ENCODE data around the gene GRM4. TPM values are rescaled to one million over a fixed set of nuclear protein-coding genes. Genes with fewer than 3 reads are reported as not detected.

The GRM4 gene
- total RNA-seq, 1 donor from 2014 or later, result not detected

DNA sequence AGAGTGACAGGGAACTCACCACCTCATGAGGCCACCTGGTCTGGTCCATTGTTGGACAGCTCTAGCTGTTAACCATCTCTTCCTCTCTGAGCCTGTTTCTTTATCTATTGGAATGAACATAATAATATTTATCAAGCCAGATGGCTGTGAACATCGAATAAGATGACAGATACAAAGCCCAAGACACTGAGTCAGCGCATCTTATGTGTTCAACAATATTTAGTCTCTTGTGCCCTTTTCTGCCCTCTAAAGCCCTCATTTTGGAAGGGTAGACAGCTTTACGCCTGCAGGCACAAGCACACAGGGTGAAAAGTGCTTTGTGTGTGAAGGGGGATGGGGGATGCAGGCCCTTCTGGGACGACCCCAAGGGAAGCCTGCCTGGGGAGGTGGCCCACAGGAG lies 164.0 kb downstream of the GRM4 start:
- peaks cover 65% of the 10 kb centered on the region for H3K27me3 ChIP-seq (ENCODE audit: low read depth)
- H3K9me3 ChIP-seq (replicated peaks), result no peaks in the 10 kb centered on the region
- intact Hi-C loops (cut with micrococcal nuclease), result no loop called here
- DNase-seq, result no peak
- no peaks in the 10 kb centered on the region for H3K36me3 ChIP-seq
- H3K27ac ChIP-seq (replicated peaks), result no peak overlapping the region
- no peak for TF ChIP-seq CTCF (IDR thresholded peaks at IDR 0.05; ENCODE audit: borderline replicate concordance)
- no peaks in the 10 kb centered on the region for H3K4me1 ChIP-seq
- no peak overlapping the region for H3K4me3 ChIP-seq

- no peak for TF ChIP-seq CTCF (IDR thresholded peaks at IDR 0.05; ENCODE audit: borderline replicate concordance)
- Histone ChIP-seq H3K27me3 (ENCODE audit: low read depth) (peaks cover 65% of the 10 kb centered on the region), H3K4me3 (no peak overlapping the region), H3K9me3 (replicated peaks) (no peaks in the 10 kb centered on the region), H3K4me1 (no peaks in the 10 kb centered on the region), H3K36me3 (no peaks in the 10 kb centered on the region), H3K27ac (replicated peaks) (no peak overlapping the region)
- DNase-seq, result no peak
- intact Hi-C loops (cut with micrococcal nuclease), result no loop called here
Measured at GRCh38 chr6:33981421-33981820, 164.5 kb downstream of the GRM4 start.

DNA sequence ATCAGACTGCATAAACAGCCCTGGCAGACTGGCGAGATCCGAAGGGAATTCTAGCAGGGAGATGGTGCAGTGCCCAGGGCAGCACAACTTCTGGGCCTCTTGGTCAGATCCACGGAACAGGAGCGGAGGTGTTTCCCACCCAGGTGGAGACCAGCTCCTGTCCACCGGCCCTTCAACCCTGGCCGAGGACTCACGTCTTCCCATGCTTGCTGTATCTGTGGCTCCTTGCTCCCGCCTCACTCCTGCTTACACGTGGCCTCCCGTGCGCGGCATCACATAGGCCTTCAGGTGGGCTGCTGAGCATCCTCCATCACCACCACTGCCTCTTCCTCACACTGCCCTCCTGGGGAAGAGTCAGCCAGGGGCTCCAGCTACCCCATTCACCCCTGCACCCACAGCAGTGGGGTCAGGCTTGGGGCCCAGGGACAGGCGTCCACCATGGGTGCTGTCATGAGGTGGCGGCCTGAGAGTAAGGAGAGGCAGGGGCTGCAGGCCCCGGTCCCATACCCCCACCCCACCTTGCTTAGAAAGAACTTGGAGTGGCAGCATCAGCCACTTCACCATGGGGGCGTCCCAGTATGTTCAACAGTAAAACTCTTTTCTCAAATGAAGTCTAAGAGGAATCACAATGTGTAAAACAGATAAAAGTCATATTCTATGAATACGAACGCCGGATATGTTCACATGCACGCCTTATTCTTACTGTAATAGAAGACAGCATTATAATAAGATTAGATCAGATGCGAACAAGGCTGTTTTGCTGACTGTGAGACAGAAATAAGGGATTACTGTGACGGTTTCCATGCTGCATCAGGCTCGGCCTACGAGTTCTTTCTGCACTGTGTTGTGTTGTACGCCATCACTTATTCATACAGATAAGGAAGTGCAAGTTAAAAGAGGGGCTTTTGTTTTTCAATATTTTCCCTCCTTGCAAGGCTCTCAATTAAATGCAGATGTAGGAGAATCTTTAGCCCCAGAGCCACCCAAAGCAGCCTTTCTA lies 165.4 kb downstream of the GRM4 start:
- H3K4me3 ChIP-seq, result no peak overlapping the region
- peaks cover 3% of the 10 kb centered on the region for H3K4me1 ChIP-seq
- H3K9me3 ChIP-seq (replicated peaks), result no peaks in the 10 kb centered on the region
- no peak for TF ChIP-seq CTCF (IDR thresholded peaks at IDR 0.05; ENCODE audit: borderline replicate concordance)
- H3K27ac ChIP-seq (replicated peaks), result no peak overlapping the region
- no peak for DNase-seq
- peaks cover 66% of the 10 kb centered on the region for H3K27me3 ChIP-seq (ENCODE audit: low read depth)
- no peaks in the 10 kb centered on the region for H3K36me3 ChIP-seq
- intact Hi-C loops (cut with micrococcal nuclease), result no loop called here

DNA sequence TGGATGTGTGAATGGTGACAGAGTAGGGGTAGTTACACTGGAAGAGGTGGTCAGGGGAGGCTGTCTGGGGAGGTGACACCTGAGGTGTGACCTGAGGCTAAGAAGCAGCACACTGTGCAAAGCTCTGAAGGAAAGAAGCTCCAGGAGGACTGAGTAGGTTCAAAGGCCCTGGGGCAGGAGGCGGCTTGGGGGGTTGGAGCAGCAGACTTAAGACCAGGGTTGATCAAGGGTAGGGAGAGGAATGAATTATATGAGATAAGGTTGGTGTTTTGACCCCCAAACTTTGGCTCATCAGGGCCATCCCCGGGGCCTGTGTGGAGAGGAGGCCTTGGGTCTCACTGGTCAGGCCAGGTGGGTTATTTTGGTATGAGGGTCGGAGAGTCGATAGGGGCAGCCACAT lies 166.1 kb downstream of the GRM4 start:
- no peak for TF ChIP-seq CTCF (IDR thresholded peaks at IDR 0.05; ENCODE audit: borderline replicate concordance)
- no peak overlapping the region for H3K27ac ChIP-seq (replicated peaks)
- peaks cover 66% of the 10 kb centered on the region for H3K27me3 ChIP-seq (ENCODE audit: low read depth)
- no peaks in the 10 kb centered on the region for H3K9me3 ChIP-seq (replicated peaks)
- no peak overlapping the region for H3K4me3 ChIP-seq
- DNase-seq, result no peak
- intact Hi-C loops (cut with micrococcal nuclease), result no loop called here
- no peaks in the 10 kb centered on the region for H3K36me3 ChIP-seq
- H3K4me1 ChIP-seq, result peaks cover 3% of the 10 kb centered on the region

DNA sequence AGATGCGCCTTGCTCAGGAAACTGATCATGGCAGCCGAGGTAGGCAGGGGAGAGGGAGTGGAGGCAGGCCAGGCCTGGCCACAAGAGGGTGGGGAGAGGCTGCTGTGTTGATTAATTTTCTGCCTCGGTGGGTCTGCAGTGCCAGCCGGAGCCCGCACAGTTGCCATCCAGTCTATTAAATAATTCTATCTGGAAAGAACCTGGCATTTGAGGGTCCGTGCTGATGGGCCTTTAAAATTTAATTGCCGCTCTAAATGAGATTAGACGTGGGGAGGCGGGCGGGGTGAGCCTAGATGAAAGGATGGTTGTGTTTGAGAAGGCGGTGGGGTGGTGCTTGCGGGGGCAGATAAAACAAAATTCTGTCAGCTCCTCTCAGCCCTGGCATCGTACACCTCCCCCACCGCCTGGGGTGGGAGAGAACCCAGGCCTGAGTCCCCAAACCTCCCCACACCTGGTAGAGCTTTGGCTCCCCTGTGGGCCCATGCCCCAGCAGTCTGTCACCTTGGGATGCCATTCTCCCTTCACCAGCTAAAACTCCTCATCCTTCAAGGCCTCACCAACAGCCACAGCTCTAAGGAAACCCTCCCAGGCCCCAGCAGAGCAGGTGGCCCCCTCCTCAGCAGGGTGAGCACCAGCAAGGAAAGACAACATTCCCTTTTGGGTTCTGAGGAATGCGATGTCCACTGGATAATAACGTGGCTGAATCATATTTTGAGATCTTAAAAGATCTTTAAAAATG lies 167.3 kb downstream of the GRM4 start:
- TF ChIP-seq CTCF (IDR thresholded peaks at IDR 0.05; ENCODE audit: borderline replicate concordance), result no peak
- H3K36me3 ChIP-seq, result no peaks in the 10 kb centered on the region
- DNase-seq, result no peak
- H3K27me3 ChIP-seq (ENCODE audit: low read depth), result peaks cover 66% of the 10 kb centered on the region
- peaks cover 3% of the 10 kb centered on the region for H3K4me1 ChIP-seq
- no peak overlapping the region for H3K27ac ChIP-seq (replicated peaks)
- intact Hi-C loops (cut with micrococcal nuclease), result no loop called here
- no peaks in the 10 kb centered on the region for H3K9me3 ChIP-seq (replicated peaks)
- no peak overlapping the region for H3K4me3 ChIP-seq
